Measurements from ENCODE around the gene TPI1. TPM values are rescaled to one million over a fixed set of nuclear protein-coding genes. Genes with fewer than 3 reads are reported as not detected.

Gene TPI1
- total RNA-seq, 1 donor from 2014 or later = 2,208 TPM

- TF ChIP-seq, protein P1, sequence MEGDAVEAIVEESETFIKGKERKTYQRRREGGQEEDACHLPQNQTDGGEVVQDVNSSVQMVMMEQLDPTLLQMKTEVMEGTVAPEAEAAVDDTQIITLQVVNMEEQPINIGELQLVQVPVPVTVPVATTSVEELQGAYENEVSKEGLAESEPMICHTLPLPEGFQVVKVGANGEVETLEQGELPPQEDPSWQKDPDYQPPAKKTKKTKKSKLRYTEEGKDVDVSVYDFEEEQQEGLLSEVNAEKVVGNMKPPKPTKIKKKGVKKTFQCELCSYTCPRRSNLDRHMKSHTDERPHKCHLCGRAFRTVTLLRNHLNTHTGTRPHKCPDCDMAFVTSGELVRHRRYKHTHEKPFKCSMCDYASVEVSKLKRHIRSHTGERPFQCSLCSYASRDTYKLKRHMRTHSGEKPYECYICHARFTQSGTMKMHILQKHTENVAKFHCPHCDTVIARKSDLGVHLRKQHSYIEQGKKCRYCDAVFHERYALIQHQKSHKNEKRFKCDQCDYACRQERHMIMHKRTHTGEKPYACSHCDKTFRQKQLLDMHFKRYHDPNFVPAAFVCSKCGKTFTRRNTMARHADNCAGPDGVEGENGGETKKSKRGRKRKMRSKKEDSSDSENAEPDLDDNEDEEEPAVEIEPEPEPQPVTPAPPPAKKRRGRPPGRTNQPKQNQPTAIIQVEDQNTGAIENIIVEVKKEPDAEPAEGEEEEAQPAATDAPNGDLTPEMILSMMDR (conservative IDR thresholded peaks at IDR 0.05; ENCODE audit: low read depth, low read length) = no peak
- H3K4me3 ChIP-seq (ENCODE audit: low read depth, low read length) = peak within 1 kb of the TSS; percentile 44
- DNase-seq (ENCODE audit: low read depth) = no peak
These were observed 45.5 kb upstream of the TPI1 start, which contains the start of gene GPR162 for GRCh38 chr12:6821591-6822425. TSS of gene GPR162 (plus strand) at chr12:6821821. CDS start at chr12:6823899, 2,078 bp downstream.

DNA sequence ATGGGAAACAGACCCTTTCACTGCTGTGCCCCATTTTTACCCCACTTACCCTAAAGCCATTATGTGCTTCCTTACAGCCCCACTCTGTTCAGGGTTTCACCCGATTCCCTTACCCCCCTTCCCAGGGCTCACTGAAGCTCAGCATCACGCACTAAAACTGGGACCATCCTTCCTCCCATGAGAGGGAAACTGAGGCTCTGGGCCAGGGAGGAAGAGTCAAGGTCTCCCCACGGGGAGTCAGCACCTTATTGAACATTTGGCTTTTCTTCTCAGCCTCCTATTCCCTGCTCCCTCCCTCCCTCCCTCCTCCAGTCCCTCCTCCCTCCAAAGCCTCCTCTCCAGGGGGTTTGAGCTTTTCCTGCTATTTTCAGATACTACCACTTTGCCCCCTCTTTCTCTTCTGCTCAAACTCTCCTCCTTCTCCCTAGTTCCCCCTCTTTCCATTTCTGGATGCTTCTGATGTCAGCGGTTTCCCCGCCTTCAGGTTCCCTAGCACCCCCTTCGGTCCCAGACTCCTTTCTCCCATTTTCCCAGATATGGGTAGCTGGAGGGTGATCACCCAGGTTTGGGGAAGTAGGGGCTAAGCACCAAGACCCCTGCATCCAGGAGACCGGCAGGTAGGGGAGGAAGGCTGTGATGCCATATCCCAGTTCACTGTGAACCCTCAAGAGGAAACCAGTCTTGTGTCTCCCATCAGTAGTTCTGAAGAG lies 44.8 kb upstream of the TPI1 start:
- H3K4me3 ChIP-seq (ENCODE audit: low read depth, low read length) = no peak overlapping the region
- DNase-seq (ENCODE audit: low read depth) = no peak
- TF ChIP-seq, protein P1 (conservative IDR thresholded peaks at IDR 0.05; ENCODE audit: low read depth, low read length) = no peak

DNA sequence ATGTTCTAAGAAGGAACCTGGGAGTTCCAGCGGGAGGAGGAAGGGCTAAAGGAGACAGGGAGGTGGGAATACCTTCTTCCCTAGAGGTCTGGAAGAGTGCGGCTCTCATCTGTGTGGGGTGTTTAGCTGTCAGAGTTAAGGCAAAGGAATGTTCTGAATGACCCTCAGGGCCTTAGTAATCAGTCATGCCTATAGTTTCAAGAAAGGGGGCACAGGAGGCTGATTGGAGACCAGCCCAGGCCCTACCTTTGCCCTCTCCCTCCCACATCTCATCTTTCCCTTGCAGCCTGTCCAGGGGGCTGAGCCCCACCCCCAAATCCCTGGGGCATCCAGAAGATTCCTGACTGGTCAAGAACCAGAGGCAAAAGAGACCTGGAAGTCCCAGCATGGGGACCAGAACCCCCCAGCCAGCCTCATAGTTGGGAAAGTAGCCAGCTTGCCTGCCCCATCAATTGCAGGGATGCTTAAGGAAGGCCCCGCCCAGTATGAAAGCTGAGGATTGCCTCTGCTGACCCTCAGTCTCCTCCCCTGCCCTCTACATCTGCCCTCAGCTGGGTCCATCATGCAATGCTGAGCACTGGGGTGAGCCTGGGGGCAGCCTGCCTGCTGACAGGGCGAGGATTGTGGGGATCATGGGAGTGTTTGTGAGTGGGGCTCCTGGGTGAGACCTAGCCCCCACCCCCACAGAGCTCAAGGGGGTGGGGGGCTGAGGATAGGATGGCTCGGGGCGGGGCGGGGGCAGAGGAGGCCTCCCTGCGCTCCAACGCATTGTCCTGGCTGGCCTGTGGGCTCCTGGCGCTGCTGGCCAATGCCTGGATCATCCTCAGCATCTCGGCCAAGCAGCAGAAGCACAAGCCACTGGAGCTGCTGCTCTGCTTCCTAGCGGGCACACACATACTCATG lies 43.9 kb upstream of the TPI1 start:
- H3K4me3 ChIP-seq (ENCODE audit: low read depth, low read length) = no peak overlapping the region
- no peak for DNase-seq (ENCODE audit: low read depth)
- TF ChIP-seq, protein P1 (conservative IDR thresholded peaks at IDR 0.05; ENCODE audit: low read depth, low read length) = no peak

- TF ChIP-seq, protein P1 (conservative IDR thresholded peaks at IDR 0.05; ENCODE audit: low read depth, low read length) = no peak
- no peak overlapping the region for H3K4me3 ChIP-seq (ENCODE audit: low read depth, low read length)
- DNase-seq (ENCODE audit: low read depth) = no peak
These were observed 43.1 kb upstream of the TPI1 start for GRCh38 chr12:6824085-6824775.

- DNase-seq (ENCODE audit: low read depth) = no peak
- TF ChIP-seq, protein P1 (conservative IDR thresholded peaks at IDR 0.05; ENCODE audit: low read depth, low read length) = no peak
- no peak overlapping the region for H3K4me3 ChIP-seq (ENCODE audit: low read depth, low read length)
These were observed 42.4 kb upstream of the TPI1 start for GRCh38 chr12:6824901-6825381.
